HEK293 (cell line): ENCODE results near the gene PRSS12.

ENCODE experiments used
- CTCF ChIA-PET: fragments of 350-600 bp; formaldehyde crosslinking; extraction: SDS; loops from one replicate; lab custom pipeline; 2021; ENCODE audit warnings: antibody characterized with exemption; lab: Yijun Ruan, JAX
- POLR2A ChIA-PET: fragments of 300-600 bp; formaldehyde crosslinking; extraction: SDS; loops from one replicate; lab custom pipeline; 2020; ENCODE audit warnings: antibody characterized with exemption, inconsistent platforms; lab: Yijun Ruan, JAX
- H3K27ac ChIP-seq: fragments of 200-500 bp; sonication (Bioruptor generic); 2 replicates; pipeline ENCODE4 v1.5.1; 2014; ENCODE audit warnings: low read depth, low read length, control low read depth, inconsistent platforms; ENCODE audit errors: extremely low read depth
- H3K36me3 ChIP-seq, 2 experiments: fragments of 200-500 bp in 1 of 2; sonication (Bioruptor generic) in 1 of 2; 1 replicate in 1 of 2; 2 replicates in 1 of 2; pipeline ENCODE4 v1.5.1; 2014 to 2017; ENCODE audit warnings: inconsistent platforms in 2 of 2, low read length in 2 of 2; ENCODE audit not compliant: control insufficient read depth in 2 of 2, insufficient read depth in 1 of 2
- H3K4me1 ChIP-seq: fragments of 200-500 bp; sonication (Bioruptor generic); 2 replicates; pipeline ENCODE4 v1.5.1; 2014; ENCODE audit warnings: mild to moderate bottlenecking, low read length, inconsistent platforms; ENCODE audit not compliant: control insufficient read depth, insufficient read depth
- H3K4me3 ChIP-seq: 2 replicates; pipeline ENCODE4 v1.5.1; 2011; ENCODE audit warnings: low read depth, mild to moderate bottlenecking, control low read depth, low read length, moderate library complexity
- H3K9me3 ChIP-seq: fragments of 200-500 bp; sonication (Bioruptor generic); 2 replicates; pipeline ENCODE4 v1.5.1; 2014; ENCODE audit warnings: low read depth, low read length, inconsistent platforms; ENCODE audit not compliant: control insufficient read depth, insufficient read depth
- EGR2 ChIP-seq: fragments of 450-650 bp; formaldehyde crosslinking; IDR thresholded peaks from 2 replicates; pipeline ENCODE4 v1.5.1; 2016; ENCODE audit warnings: low read depth, missing biosample characterization, missing genetic modification characterization
- GLI4 ChIP-seq: fragments of 450-650 bp; formaldehyde crosslinking; IDR thresholded peaks from 2 replicates; pipeline ENCODE4 v1.5.1; 2016; ENCODE audit warnings: missing biosample characterization, missing genetic modification characterization
- GLIS1 ChIP-seq: fragments of 450-650 bp; formaldehyde crosslinking; IDR thresholded peaks from 2 replicates; pipeline ENCODE4 v1.5.1; 2016; ENCODE audit warnings: missing biosample characterization, missing genetic modification characterization
- KLF1 ChIP-seq: fragments of 450-650 bp; formaldehyde crosslinking; IDR thresholded peaks from 2 replicates; pipeline ENCODE4 v1.5.1; 2016; ENCODE audit warnings: missing biosample characterization, missing genetic modification characterization
- MEIS1 ChIP-seq: sonication (generic); formaldehyde crosslinking; IDR thresholded peaks from 2 replicates; pipeline ENCODE4 v1.8.1; 2022; ENCODE audit warnings: missing genetic modification reagents, mild to moderate bottlenecking, borderline replicate concordance
- REPIN1 ChIP-seq: fragments of 450-650 bp; formaldehyde crosslinking; IDR thresholded peaks from 2 replicates; pipeline ENCODE4 v1.5.1; 2017; ENCODE audit warnings: missing biosample characterization, missing genetic modification characterization, low read depth
- ZBTB1 ChIP-seq: fragments of 450-650 bp; formaldehyde crosslinking; IDR thresholded peaks from 2 replicates; pipeline ENCODE4 v1.5.1; 2016; ENCODE audit warnings: missing biosample characterization, missing genetic modification characterization
- ZBTB20 ChIP-seq: fragments of 450-650 bp; formaldehyde crosslinking; IDR thresholded peaks from 2 replicates; pipeline ENCODE4 v1.5.1; 2016; ENCODE audit warnings: missing biosample characterization, missing genetic modification characterization
- ZBTB8A ChIP-seq: fragments of 450-650 bp; formaldehyde crosslinking; IDR thresholded peaks from 2 replicates; pipeline ENCODE4 v1.5.1; 2016; ENCODE audit warnings: missing biosample characterization, missing genetic modification characterization
- ZFP37 ChIP-seq: fragments of 450-650 bp; formaldehyde crosslinking; IDR thresholded peaks from 2 replicates; pipeline ENCODE4 v1.5.1; 2016; ENCODE audit warnings: missing biosample characterization, missing genetic modification characterization
- ZFP41 ChIP-seq: fragments of 450-650 bp; formaldehyde crosslinking; IDR thresholded peaks from 2 replicates; pipeline ENCODE4 v1.5.1; 2016; ENCODE audit warnings: missing biosample characterization, missing genetic modification characterization, borderline replicate concordance
- ZNF133 ChIP-seq: fragments of 450-650 bp; formaldehyde crosslinking; IDR thresholded peaks from 2 replicates; pipeline ENCODE4 v1.5.1; 2016; ENCODE audit warnings: missing biosample characterization, missing genetic modification characterization
- ZNF221 ChIP-seq: fragments of 450-650 bp; formaldehyde crosslinking; IDR thresholded peaks from 2 replicates; pipeline ENCODE4 v1.5.1; 2017; ENCODE audit warnings: missing biosample characterization, missing genetic modification characterization, borderline replicate concordance
- ZNF266 ChIP-seq: fragments of 450-650 bp; formaldehyde crosslinking; IDR thresholded peaks from 2 replicates; pipeline ENCODE4 v1.5.1; 2016; ENCODE audit warnings: missing biosample characterization, missing genetic modification characterization, low read depth
- ZNF366 ChIP-seq: fragments of 450-650 bp; formaldehyde crosslinking; conservative IDR thresholded peaks from 2 replicates; pipeline ENCODE4 v1.5.1; 2016; ENCODE audit warnings: missing biosample characterization, missing genetic modification characterization
- ZNF544 ChIP-seq: fragments of 450-650 bp; formaldehyde crosslinking; IDR thresholded peaks from 2 replicates; pipeline ENCODE4 v1.5.0; 2017; ENCODE audit warnings: missing biosample characterization, missing genetic modification characterization
- ZNF549 ChIP-seq: fragments of 450-650 bp; IDR thresholded peaks from 2 replicates; pipeline ENCODE4 v1.5.1; 2018; ENCODE audit warnings: missing biosample characterization, missing genetic modification characterization, mild to moderate bottlenecking, inconsistent platforms, moderate library complexity
- ZNF664 ChIP-seq: fragments of 450-650 bp; formaldehyde crosslinking; IDR thresholded peaks from 2 replicates; pipeline ENCODE4 v1.5.1; 2016; ENCODE audit warnings: missing biosample characterization, missing genetic modification characterization
- TF ChIP-seq, protein P1 (sequence below): fragments of 450-650 bp; IDR thresholded peaks from 2 replicates; pipeline ENCODE4 v1.5.1; 2018; ENCODE audit warnings: missing biosample characterization, mild to moderate bottlenecking, missing genetic modification characterization
- TF ChIP-seq, protein P2 (sequence below): fragments of 450-650 bp; formaldehyde crosslinking; IDR thresholded peaks from 2 replicates; pipeline ENCODE4 v1.5.1; 2016; ENCODE audit warnings: missing biosample characterization, missing genetic modification characterization

The PRSS12 gene

DNA sequence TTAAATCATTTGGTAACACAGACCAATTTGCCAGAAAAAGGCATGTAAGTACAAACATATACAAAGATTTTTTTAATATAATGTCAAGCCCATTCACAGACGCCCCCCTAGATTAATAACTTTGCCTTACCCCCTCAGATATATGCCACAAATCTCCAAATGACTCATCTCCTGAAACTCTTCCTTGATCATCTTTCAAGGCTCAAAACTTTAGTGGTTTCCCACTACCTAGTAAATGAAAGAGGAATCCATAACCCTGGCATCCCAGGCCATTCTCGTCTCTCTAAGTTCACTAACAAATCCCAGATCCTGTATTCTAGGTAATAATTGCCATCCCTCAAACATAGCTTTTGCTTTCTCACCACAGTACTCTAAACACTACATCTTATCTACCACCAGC lies 61.9 kb downstream of the PRSS12 start:
- H3K27ac ChIP-seq, result no peak overlapping the region
- no peak for TF ChIP-seq ZNF544 (tag by site-specific recombination)
- TF ChIP-seq KLF1 (tag by site-specific recombination), result no peak
- TF ChIP-seq, protein P1, sequence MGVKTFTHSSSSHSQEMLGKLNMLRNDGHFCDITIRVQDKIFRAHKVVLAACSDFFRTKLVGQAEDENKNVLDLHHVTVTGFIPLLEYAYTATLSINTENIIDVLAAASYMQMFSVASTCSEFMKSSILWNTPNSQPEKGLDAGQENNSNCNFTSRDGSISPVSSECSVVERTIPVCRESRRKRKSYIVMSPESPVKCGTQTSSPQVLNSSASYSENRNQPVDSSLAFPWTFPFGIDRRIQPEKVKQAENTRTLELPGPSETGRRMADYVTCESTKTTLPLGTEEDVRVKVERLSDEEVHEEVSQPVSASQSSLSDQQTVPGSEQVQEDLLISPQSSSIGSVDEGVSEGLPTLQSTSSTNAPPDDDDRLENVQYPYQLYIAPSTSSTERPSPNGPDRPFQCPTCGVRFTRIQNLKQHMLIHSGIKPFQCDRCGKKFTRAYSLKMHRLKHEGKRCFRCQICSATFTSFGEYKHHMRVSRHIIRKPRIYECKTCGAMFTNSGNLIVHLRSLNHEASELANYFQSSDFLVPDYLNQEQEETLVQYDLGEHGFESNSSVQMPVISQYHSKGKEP (tag by site-specific recombination), result no peak
- no peak for TF ChIP-seq GLI4 (tag by site-specific recombination)
- TF ChIP-seq ZNF266 (tag by site-specific recombination), result no peak
- TF ChIP-seq ZNF366, result no peak
- TF ChIP-seq ZBTB1 (tag by site-specific recombination), result no peak
- TF ChIP-seq ZFP37 (tag by site-specific recombination), result no peak
- TF ChIP-seq, all 188 proteins: peak for 0
- ChIA-PET POLR2A (no interaction called here), CTCF (no interaction called here)
- Histone ChIP-seq H3K36me3 (no peaks in the 10 kb centered on the region), H3K9me3 (no peaks in the 10 kb centered on the region), H3K4me1 (no peaks in the 10 kb centered on the region), H3K4me3 (no peak overlapping the region)

DNA sequence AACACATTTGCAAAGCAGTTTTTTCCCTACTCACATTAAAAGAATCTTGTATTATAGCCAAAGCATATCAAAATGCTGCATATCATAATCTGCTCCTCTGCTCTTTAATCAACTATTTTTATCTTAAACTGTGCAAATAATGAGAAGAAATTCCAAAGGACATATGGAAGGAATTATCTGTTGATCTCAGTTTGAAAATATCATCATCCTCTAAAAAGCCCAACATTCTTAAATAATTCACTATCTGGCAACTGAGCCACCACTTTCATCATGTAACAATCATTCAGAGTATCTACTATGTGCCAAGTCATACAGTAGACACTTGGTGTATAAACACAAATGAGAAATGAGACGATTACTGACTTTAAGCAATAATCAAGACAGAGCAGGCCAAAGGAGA lies 63.0 kb downstream of the PRSS12 start:
- CTCF ChIA-PET, result no interaction called here

DNA sequence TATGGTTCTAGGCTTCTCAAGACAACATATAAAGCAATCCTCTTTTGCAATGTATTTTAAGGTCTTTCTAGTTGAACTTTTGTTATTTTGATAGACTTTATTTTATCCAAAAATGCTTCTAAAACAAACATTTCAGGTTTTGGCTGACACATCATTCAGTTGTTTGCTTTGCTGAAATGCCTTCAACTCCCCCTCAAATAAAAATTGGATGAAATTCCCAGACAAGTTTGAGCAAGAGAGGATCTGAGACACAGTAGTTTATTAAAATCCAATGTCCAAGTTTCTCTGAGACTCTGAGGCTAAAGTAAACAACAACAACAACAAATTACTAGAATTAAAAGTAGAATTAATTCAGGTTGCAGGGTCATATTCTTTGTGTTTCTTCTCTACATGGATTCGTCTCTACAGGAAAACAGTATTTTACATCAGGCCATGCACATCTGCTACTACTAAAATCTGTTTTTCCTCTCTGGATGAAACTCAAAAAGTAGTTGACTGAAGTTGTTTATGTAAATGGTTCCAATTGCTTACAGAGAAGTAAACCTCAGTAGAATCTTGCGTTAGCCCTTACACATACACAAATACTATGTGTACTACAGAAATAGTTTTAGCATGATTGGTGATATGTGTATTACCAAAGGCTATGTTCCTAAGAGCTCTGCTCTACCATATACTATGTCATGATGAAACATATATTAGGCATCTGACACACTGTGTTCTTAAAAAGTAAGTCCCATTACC lies 64.9 kb downstream of the PRSS12 start:
- H3K4me1 ChIP-seq, result no peaks in the 10 kb centered on the region
- CTCF ChIA-PET, result no interaction called here

More for the DNA sequence above, 63.0 kb downstream of the PRSS12 start:
- TF ChIP-seq ZNF549 (tag by site-specific recombination) (no peak), ZBTB8A (no peak), ZBTB20 (tag by site-specific recombination) (no peak), MEIS1 (no peak), EGR2 (tag by site-specific recombination) (no peak), ZFP41 (no peak), GLIS1 (no peak), REPIN1 (tag by site-specific recombination) (no peak), ZNF664 (tag by site-specific recombination) (no peak), GLI4 (tag by site-specific recombination) (no peak), ZNF221 (tag by site-specific recombination) (no peak)
- TF ChIP-seq, all 188 proteins: peak for 0
- POLR2A ChIA-PET, result no interaction called here
- H3K4me3 ChIP-seq, result no peak overlapping the region
- H3K36me3 ChIP-seq, result no peaks in the 10 kb centered on the region
- H3K4me1 ChIP-seq, result no peaks in the 10 kb centered on the region
- H3K9me3 ChIP-seq, result no peaks in the 10 kb centered on the region
- H3K27ac ChIP-seq, result no peak overlapping the region

More for the DNA sequence above, 64.9 kb downstream of the PRSS12 start:
- POLR2A ChIA-PET, result no interaction called here
- Histone ChIP-seq H3K9me3 (no peaks in the 10 kb centered on the region), H3K4me3 (no peak overlapping the region), H3K27ac (no peak overlapping the region)
- TF ChIP-seq, protein P2, sequence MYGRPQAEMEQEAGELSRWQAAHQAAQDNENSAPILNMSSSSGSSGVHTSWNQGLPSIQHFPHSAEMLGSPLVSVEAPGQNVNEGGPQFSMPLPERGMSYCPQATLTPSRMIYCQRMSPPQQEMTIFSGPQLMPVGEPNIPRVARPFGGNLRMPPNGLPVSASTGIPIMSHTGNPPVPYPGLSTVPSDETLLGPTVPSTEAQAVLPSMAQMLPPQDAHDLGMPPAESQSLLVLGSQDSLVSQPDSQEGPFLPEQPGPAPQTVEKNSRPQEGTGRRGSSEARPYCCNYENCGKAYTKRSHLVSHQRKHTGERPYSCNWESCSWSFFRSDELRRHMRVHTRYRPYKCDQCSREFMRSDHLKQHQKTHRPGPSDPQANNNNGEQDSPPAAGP (tag by site-specific recombination), result no peak
- no peak for TF ChIP-seq ZNF133 (tag by site-specific recombination)
- TF ChIP-seq, all 188 proteins: peak for 0
- peaks cover 0 to 2% of the 10 kb centered on the region in 2 experiments; a peak in 1 of 3 replicates for H3K36me3 ChIP-seq
